Uterus (tissue), 2 donors: ENCODE data around the gene JPH3.

Experiments
- CTCF ChIP-seq, 4 experiments: fragments of 200-600 bp in 2 of 4; fragments of 450-650 bp in 2 of 4; sonication (generic) in 2 of 4; IDR thresholded peaks; one replicate each; pipeline ENCODE4 v1.5.1; 2016 to 2019; ENCODE audit warnings: antibody characterized with exemption in 4 of 4, mild to moderate bottlenecking in 2 of 4, moderate library complexity in 1 of 4
- POLR2A ChIP-seq, 2 donors: fragments of 450-650 bp; IDR thresholded peaks; one replicate each; pipeline ENCODE4 v1.6.1; 2016; ENCODE audit warnings: antibody characterized with exemption in 2 of 2, mild to moderate bottlenecking in 1 of 2, moderate library complexity in 1 of 2

GRCh38 chr16:87652386-87652785 lies 50.1 kb downstream of the JPH3 start:
- TF ChIP-seq CTCF (IDR thresholded peaks at IDR 0.05) = no peak
- no peak for TF ChIP-seq POLR2A (IDR thresholded peaks at IDR 0.05)
